ENCODE measurements around the gene NDUFAF3. TPM values are rescaled to one million over a fixed set of nuclear protein-coding genes. Genes with fewer than 3 reads are reported as not detected.
A peak's percentile ranks its signal among the peaks of the same experiment; 100 is the strongest.

Gene NDUFAF3
- total and polyA plus RNA-seq, 2 donors (not counting 1 experiment from before 2014, with no cell fraction given) = 61.0 to 67.5 TPM

DNA sequence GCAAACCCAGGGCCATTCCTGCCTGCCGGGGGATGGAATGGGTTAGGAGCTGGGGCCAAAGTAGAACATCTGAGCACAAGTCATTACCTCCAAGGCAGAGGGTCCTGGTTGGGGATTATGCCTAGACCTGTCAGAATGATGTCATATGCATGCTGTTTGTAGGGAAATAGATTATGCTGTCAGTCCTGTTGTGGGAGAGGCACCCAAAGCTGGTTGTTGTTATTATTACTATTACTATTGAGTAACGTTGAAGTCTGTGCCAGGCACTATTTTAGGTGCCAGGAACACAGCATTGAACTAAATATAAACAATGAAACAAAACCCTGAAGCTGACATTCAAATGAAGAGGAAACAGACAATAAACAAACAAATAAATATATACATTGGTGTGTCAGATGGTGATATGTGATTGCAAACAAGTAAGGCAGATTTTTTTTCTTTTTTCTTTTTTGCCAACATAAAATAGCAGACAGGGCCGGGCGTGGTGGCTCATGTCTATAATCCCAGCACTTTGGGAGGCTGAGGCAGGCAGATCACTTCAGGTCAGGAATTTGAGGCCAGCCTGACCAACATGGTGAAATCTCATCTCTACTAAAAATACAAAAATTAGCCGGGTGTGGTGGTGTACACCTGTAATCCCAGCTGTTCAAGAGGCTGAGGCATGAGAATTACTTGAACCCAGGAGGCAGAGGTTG is 29.9 kb upstream of the NDUFAF3 start:
- TF ChIP-seq EZH2 (IDR thresholded peaks at IDR 0.05; ENCODE audit: borderline replicate concordance, insufficient read depth, low read depth, low read length, poor library complexity, severe bottlenecking) = no peak
- TF ChIP-seq, protein P1, sequence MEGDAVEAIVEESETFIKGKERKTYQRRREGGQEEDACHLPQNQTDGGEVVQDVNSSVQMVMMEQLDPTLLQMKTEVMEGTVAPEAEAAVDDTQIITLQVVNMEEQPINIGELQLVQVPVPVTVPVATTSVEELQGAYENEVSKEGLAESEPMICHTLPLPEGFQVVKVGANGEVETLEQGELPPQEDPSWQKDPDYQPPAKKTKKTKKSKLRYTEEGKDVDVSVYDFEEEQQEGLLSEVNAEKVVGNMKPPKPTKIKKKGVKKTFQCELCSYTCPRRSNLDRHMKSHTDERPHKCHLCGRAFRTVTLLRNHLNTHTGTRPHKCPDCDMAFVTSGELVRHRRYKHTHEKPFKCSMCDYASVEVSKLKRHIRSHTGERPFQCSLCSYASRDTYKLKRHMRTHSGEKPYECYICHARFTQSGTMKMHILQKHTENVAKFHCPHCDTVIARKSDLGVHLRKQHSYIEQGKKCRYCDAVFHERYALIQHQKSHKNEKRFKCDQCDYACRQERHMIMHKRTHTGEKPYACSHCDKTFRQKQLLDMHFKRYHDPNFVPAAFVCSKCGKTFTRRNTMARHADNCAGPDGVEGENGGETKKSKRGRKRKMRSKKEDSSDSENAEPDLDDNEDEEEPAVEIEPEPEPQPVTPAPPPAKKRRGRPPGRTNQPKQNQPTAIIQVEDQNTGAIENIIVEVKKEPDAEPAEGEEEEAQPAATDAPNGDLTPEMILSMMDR (IDR thresholded peaks at IDR 0.05) = no peak
- H3K4me3 ChIP-seq (ENCODE audit: control extremely low read depth in 1 of 5, extremely low read depth in 1 of 5, insufficient read depth in 1 of 5, low read depth in 2 of 5, low read length in 4 of 5) = no peak overlapping the region
- peak overlapping the region; percentile 92 for H3K4me3 Mint-ChIP-seq
- intact Hi-C loops (cut with micrococcal nuclease) = no loop called here
- H4K20me1 ChIP-seq (ENCODE audit: control insufficient read depth, insufficient read depth, low read length, poor library complexity, severe bottlenecking) = no peaks in the 10 kb centered on the region
- H3K27me3 Mint-ChIP-seq = no peaks in the 10 kb centered on the region
- ATAC-seq (ENCODE audit: low read depth) (no peak), DNase-seq (no peak)
- H3K4me1 Mint-ChIP-seq = peaks cover 28% of the 10 kb centered on the region
- ChIA-PET POLR2A (interaction anchor here (0.7 to 1.5 kb wide), 4 partner anchors 15 to 103 kb away, joined by 3 to 9 read pairs (median 4); partner anchors contain the start of genes NDUFAF3 and WDR6), CTCF (interaction anchor here (0.6 to 5.5 kb wide), 6 partner anchors 14 to 376 kb away, joined by 3 to 73 read pairs (median 6); partner anchors contain the start of genes IMPDH2 and WDR6)
- H2AFZ ChIP-seq (ENCODE audit: insufficient read depth, low read depth, low read length, poor library complexity, severe bottlenecking) = no peak overlapping the region
- no peaks in the 10 kb centered on the region for H3K9me3 ChIP-seq (ENCODE audit: control extremely low read depth in 1 of 3, control insufficient read depth in 2 of 3, insufficient read depth in 1 of 3, low read length in 2 of 3)
- H3K9ac ChIP-seq (ENCODE audit: low read length) = no peak overlapping the region
- no peaks in the 10 kb centered on the region for H3K9me3 Mint-ChIP-seq (ENCODE audit: insufficient read depth)
- no peaks in the 10 kb centered on the region for H3K27me3 ChIP-seq (replicated peaks in 1 of 4; ENCODE audit: control extremely low read depth in 1 of 4, control insufficient read depth in 3 of 4, insufficient read depth in 4 of 4, low read length in 3 of 4)
- H3K27ac Mint-ChIP-seq = no peak overlapping the region
- peaks cover 0 to 8% of the 10 kb centered on the region in 2 experiments for H3K36me3 ChIP-seq (replicated peaks in 1 of 2; ENCODE audit: control extremely low read depth in 1 of 2, control insufficient read depth in 1 of 2, extremely low read depth in 1 of 2, insufficient read depth in 2 of 2, low read length in 1 of 2)
- peaks cover 11% of the 10 kb centered on the region for H3K79me2 ChIP-seq (ENCODE audit: control insufficient read depth, insufficient read depth, low read length)
- H3K4me2 ChIP-seq (replicated peaks; ENCODE audit: low read depth, low read length, poor library complexity, severe bottlenecking) = no peak overlapping the region
- WGBS (ENCODE audit: insufficient coverage) = 100% methylated on average over 1 of the region's 5 CpGs
- peaks cover 18 to 21% of the 10 kb centered on the region in 2 donors for H3K4me1 ChIP-seq (ENCODE audit: control insufficient read depth in 2 of 2, insufficient read depth in 2 of 2, low read length in 2 of 2)
- H3K27ac ChIP-seq (ENCODE audit: low read length in 2 of 2) = peak overlapping the region in 1 of 2 donors; percentile 66

DNA sequence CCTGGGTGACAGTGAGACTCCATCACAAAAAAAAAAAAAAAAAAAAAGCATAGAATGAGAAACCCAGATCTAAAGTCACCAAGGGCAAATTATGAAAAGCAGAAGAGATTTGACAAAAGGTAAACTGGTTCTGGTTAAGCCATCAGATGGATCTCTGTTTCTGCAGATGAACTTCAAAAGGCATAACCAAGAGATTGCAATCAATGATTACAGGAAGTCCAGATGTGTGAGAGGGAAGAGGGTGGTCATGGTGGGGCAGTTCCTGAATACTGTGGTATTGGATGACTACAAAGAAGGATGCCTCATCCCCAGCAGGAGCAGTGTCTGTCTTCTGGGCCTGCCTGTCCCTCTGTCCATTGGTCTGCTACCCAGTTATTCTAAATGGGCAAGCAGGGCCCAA is 28.1 kb upstream of the NDUFAF3 start:
- no peaks in the 10 kb centered on the region for H3K9me3 ChIP-seq (ENCODE audit: control extremely low read depth in 1 of 3, control insufficient read depth in 2 of 3, insufficient read depth in 1 of 3, low read length in 2 of 3)
- ATAC-seq (ENCODE audit: low read depth) = no peak

More for the DNA sequence above, 28.1 kb upstream of the NDUFAF3 start:
- Mint-ChIP-seq H3K9me3 (ENCODE audit: insufficient read depth) (no peaks in the 10 kb centered on the region), H3K4me3 (no peak overlapping the region), H3K27me3 (no peaks in the 10 kb centered on the region), H3K27ac (peak overlapping the region; percentile 10), H3K4me1 (peaks cover 25% of the 10 kb centered on the region)
- Histone ChIP-seq H3K9ac (ENCODE audit: low read length) (no peak overlapping the region), H3K4me1 (ENCODE audit: control insufficient read depth in 2 of 2, insufficient read depth in 2 of 2, low read length in 2 of 2) (peaks cover 18 to 21% of the 10 kb centered on the region in 2 donors), H3K27me3 (replicated peaks in 1 of 4; ENCODE audit: control extremely low read depth in 1 of 4, control insufficient read depth in 3 of 4, insufficient read depth in 4 of 4, low read length in 3 of 4) (no peaks in the 10 kb centered on the region), H3K4me2 (replicated peaks; ENCODE audit: low read depth, low read length, poor library complexity, severe bottlenecking) (no peak overlapping the region), H2AFZ (ENCODE audit: insufficient read depth, low read depth, low read length, poor library complexity, severe bottlenecking) (no peak overlapping the region), H3K36me3 (replicated peaks in 1 of 2; ENCODE audit: control extremely low read depth in 1 of 2, control insufficient read depth in 1 of 2, extremely low read depth in 1 of 2, insufficient read depth in 2 of 2, low read length in 1 of 2) (peaks cover 0 to 8% of the 10 kb centered on the region in 2 experiments), H3K27ac (ENCODE audit: low read length in 2 of 2) (peak overlapping the region in 1 of 2 donors; percentile 9), H4K20me1 (ENCODE audit: control insufficient read depth, insufficient read depth, low read length, poor library complexity, severe bottlenecking) (no peaks in the 10 kb centered on the region), H3K4me3 (ENCODE audit: control extremely low read depth in 1 of 5, extremely low read depth in 1 of 5, insufficient read depth in 1 of 5, low read depth in 2 of 5, low read length in 4 of 5) (no peak overlapping the region), H3K79me2 (ENCODE audit: control insufficient read depth, insufficient read depth, low read length) (peaks cover 11% of the 10 kb centered on the region)
- intact Hi-C loops (cut with micrococcal nuclease) = no loop called here
- CTCF ChIA-PET = interaction anchor here (0.6 kb wide), 1 partner anchor 212 kb away, joined by 5 read pairs; no protein-coding TSS in a partner anchor
- no peak for DNase-seq
- no peak for TF ChIP-seq EZH2 (IDR thresholded peaks at IDR 0.05; ENCODE audit: borderline replicate concordance, insufficient read depth, low read depth, low read length, poor library complexity, severe bottlenecking)
- TF ChIP-seq, protein P1 (IDR thresholded peaks at IDR 0.05) = no peak
- POLR2A ChIA-PET = no interaction called here
